HCT116 (cell line): Measurements from ENCODE around the gene UTP15. TPM values are rescaled to one million over a fixed set of nuclear protein-coding genes. Genes with fewer than 3 reads are reported as not detected.

Experiments
- ATAC-seq: fragments of 200-7000 bp; cut with Tn5 transposase; 2 replicates; pipeline ENCODE4 v1.9.1; 2020; ENCODE audit warnings: mild to moderate bottlenecking, moderate library complexity
- BruUV-seq: library from RNA; stranded (reverse); fragments of 400-500 nt; replicated peaks from 2 replicates; lab custom pipeline; 2021; lab: Mats Ljungman, UMichigan
- CTCF ChIA-PET: fragments of 300-600 bp; sonication (Branson Sonifier 250); formaldehyde crosslinking; loops from one replicate; lab custom pipeline; 2021; ENCODE audit warnings: antibody characterized with exemption; lab: Charles Lee
- POLR2A ChIA-PET: fragments of 300-600, 350-600 bp; sonication (Branson Sonifier 250); formaldehyde crosslinking; loops from one replicate; lab custom pipeline; 2021; ENCODE audit warnings: antibody characterized with exemption; lab: Charles Lee
- RAD21 ChIA-PET, 2 experiments: fragments of 300-600 bp; sonication (Branson Sonifier 250); formaldehyde crosslinking; loops; one replicate each; lab custom pipeline; 2023; ENCODE audit warnings: low total read pairs in 2 of 2; ENCODE audit not compliant: uncharacterized antibody in 2 of 2, unreplicated experiment in 2 of 2, low non-redundant PET in 1 of 2; lab: Charles Lee
- DNase-seq: peaks from one replicate; pipeline ENCODE4 v3.0.0-alpha.2; 2010; ENCODE audit warnings: low read depth, low spot score
- H2AFZ ChIP-seq: fragments of 200-600 bp; shearing (Covaris generic), sonication (generic); 2 replicates; pipeline ENCODE4 v1.6.1; 2017; ENCODE audit warnings: low read depth, mixed run types, mixed read lengths, antibody characterized with exemption, low read length; ENCODE audit not compliant: poor library complexity, severe bottlenecking
- H3K27ac ChIP-seq: 2 replicates; pipeline ENCODE4 v1.5.1; 2012; ENCODE audit warnings: low read depth, low read length
- H3K27me3 ChIP-seq: fragments of 200-600 bp; sonication (generic); 2 replicates; pipeline ENCODE4 v1.6.1; 2016; ENCODE audit warnings: mixed run types, low read length, mixed read lengths; ENCODE audit not compliant: insufficient read depth
- H3K36me3 ChIP-seq, 2 experiments: fragments of 200-500 bp in 1 of 2; fragments of 200-600 bp in 1 of 2; sonication (Bioruptor generic) in 1 of 2; sonication (generic) in 1 of 2; 2 replicates each; pipeline versions ENCODE4 v1.5.1 to v1.6.1; 2014 to 2016; ENCODE audit warnings: low read length in 2 of 2, inconsistent platforms in 1 of 2, mixed read lengths in 1 of 2, mixed run types in 1 of 2; ENCODE audit not compliant: insufficient read depth in 2 of 2, control insufficient read depth in 1 of 2
- H3K4me1 ChIP-seq, 2 experiments: fragments of 200-600 bp in 1 of 2; sonication (generic) in 1 of 2; 2 replicates each; pipeline versions ENCODE4 v1.5.1 to v1.6.1; 2012 to 2017; ENCODE audit warnings: low read length in 2 of 2, inconsistent platforms in 1 of 2, mild to moderate bottlenecking in 1 of 2, mixed read lengths in 1 of 2, mixed run types in 1 of 2, moderate library complexity in 1 of 2; ENCODE audit not compliant: insufficient read depth in 2 of 2, control insufficient read depth in 1 of 2
- H3K4me2 ChIP-seq: fragments of 200-600 bp; sonication (generic); 2 replicates; pipeline ENCODE4 v1.6.1; 2017; ENCODE audit warnings: mixed run types, low read length, mixed read lengths
- H3K4me3 ChIP-seq, 2 experiments: fragments of 200-600 bp in 1 of 2; sonication (generic) in 1 of 2; replicated peaks in 1 of 2; 2 replicates each; pipeline ENCODE4 v1.5.1; 2011 to 2016; ENCODE audit warnings: low read length in 2 of 2, control low read depth in 1 of 2, low read depth in 1 of 2, mild to moderate bottlenecking in 1 of 2, mixed read lengths in 1 of 2, mixed run types in 1 of 2
- H3K79me2 ChIP-seq: fragments of 200-600 bp; sonication (generic); 2 replicates; pipeline ENCODE4 v1.6.1; 2017; ENCODE audit warnings: mild to moderate bottlenecking, mixed run types, low read length, moderate library complexity, mixed read lengths; ENCODE audit not compliant: insufficient read depth
- H3K9ac ChIP-seq: fragments of 200-600 bp; sonication (generic); 2 replicates; pipeline ENCODE4 v1.6.1; 2016; ENCODE audit warnings: low read length, mixed read lengths
- H3K9me2 ChIP-seq: fragments of 200-600 bp; sonication (generic), shearing (Covaris generic); 2 replicates; pipeline ENCODE4 v1.6.1; 2017; ENCODE audit warnings: mixed run types, mild to moderate bottlenecking, moderate library complexity; ENCODE audit not compliant: insufficient read depth
- H3K9me3 ChIP-seq, 2 experiments: fragments of 200-500 bp in 1 of 2; fragments of 200-600 bp in 1 of 2; sonication (Bioruptor generic) in 1 of 2; sonication (generic) in 1 of 2; 2 replicates each; pipeline ENCODE4 v1.6.1; 2014 to 2017; ENCODE audit warnings: low read length in 2 of 2, mixed read lengths in 2 of 2, inconsistent platforms in 1 of 2, low read depth in 1 of 2, mild to moderate bottlenecking in 1 of 2, mixed run types in 1 of 2, moderate library complexity in 1 of 2; ENCODE audit not compliant: control insufficient read depth in 1 of 2, insufficient read depth in 1 of 2
- H4K20me1 ChIP-seq: fragments of 200-600 bp; sonication (generic), shearing (Covaris generic); 2 replicates; pipeline ENCODE4 v1.6.1; 2017; ENCODE audit warnings: mixed run types, mild to moderate bottlenecking, moderate library complexity; ENCODE audit not compliant: insufficient read depth
- CEBPB ChIP-seq: IDR thresholded peaks from 2 replicates; pipeline ENCODE4 v1.6.1; 2012; ENCODE audit warnings: low read depth
- EZH2 ChIP-seq: fragments of 200-600 bp; sonication (generic); IDR thresholded peaks from 2 replicates; pipeline ENCODE4 v1.6.1; 2017; ENCODE audit warnings: antibody characterized with exemption, mixed run types
- POLR2A ChIP-seq: IDR thresholded peaks from 2 replicates; pipeline ENCODE4 v1.7.0; 2011; ENCODE audit warnings: borderline replicate concordance; ENCODE audit not compliant: insufficient read depth, insufficient read length; ENCODE audit errors: extremely low read depth
- RAD21 ChIP-seq: IDR thresholded peaks from 2 replicates; pipeline ENCODE4 v1.6.1; 2012; ENCODE audit warnings: low read depth, mild to moderate bottlenecking
- TCF7L2 ChIP-seq: IDR thresholded peaks from 2 replicates; pipeline ENCODE4 v1.7.0; 2011; ENCODE audit warnings: borderline replicate concordance, inconsistent platforms; ENCODE audit not compliant: insufficient read depth, insufficient read length; ENCODE audit errors: extremely low read depth
- intact Hi-C: fragments of 100-400 bp; cut with micrococcal nuclease; formaldehyde crosslinking; loops from 2 replicates; pipeline ENCODE4 v1.10.0; 2022
- total RNA-seq: library from RNA; stranded (reverse); gene quantifications from one replicate; pipeline ENCODE4 v1.2.1, GENCODE V29; 2021; ENCODE audit not compliant: unreplicated experiment
- TF ChIP-seq, protein P1 (sequence below): IDR thresholded peaks from 2 replicates; pipeline ENCODE4 v1.6.1; 2011; ENCODE audit warnings: mild to moderate bottlenecking, low read length, moderate library complexity; ENCODE audit not compliant: insufficient replicate concordance; ENCODE audit errors: extremely low read depth
- TF ChIP-seq, protein P2 (sequence below): IDR thresholded peaks from 2 replicates; pipeline ENCODE4 v1.6.1; 2012

Gene UTP15
- total RNA-seq, 1 experiment from 2014 or later: 39.3 TPM

DNA sequence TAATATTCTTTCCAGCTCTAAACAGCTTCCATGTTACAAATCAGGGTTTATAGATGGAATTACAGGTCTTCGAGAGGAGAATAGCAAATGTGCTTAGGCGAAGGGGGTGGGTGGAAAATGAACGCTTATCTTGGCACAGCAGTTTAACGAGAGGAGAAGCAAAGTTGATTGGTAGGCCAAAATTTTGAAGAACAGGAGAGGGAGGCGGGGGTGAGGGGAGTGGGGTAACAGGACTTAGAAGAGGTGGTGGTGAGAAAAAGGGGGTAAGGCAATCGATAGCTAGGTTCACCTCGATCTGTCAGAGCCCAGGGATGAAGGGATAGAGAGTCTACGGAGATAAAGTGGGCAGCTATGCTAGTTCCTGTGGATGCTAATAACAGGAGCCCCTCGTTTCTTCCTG, 868 bp upstream of the UTP15 start:
- ATAC-seq: peak; percentile 4; the same call in 1 of the 2 replicates
- POLR2A ChIA-PET: interaction anchor here (1.1 kb wide), 1 partner anchor 9 kb away, joined by 3 read pairs; no protein-coding TSS in a partner anchor

More for the DNA sequence above, 868 bp upstream of the UTP15 start:
- no peaks in the 10 kb centered on the region for H3K9me2 ChIP-seq
- peak overlapping the region; percentile 94 for H3K9ac ChIP-seq
- BruUV-seq: no TSS peak
- H3K79me2 ChIP-seq: peaks cover 54% of the 10 kb centered on the region
- peak overlapping the region; percentile 82 for H3K4me2 ChIP-seq
- intact Hi-C loops: loop anchor here (1.0 kb wide), 1 partner anchor 116 kb away; the partner anchor contains the start of gene FOXD1
- H4K20me1 ChIP-seq: no peaks in the 10 kb centered on the region
- RAD21 ChIA-PET: no interaction called here
- H3K27ac ChIP-seq: peak overlapping the region; percentile 46
- H3K4me1 ChIP-seq: peaks cover 9 to 17% of the 10 kb centered on the region in 2 experiments
- CTCF ChIA-PET: no interaction called here
- peak overlapping the region; percentile 77 to 93 for H3K4me3 ChIP-seq
- H2AFZ ChIP-seq: peak overlapping the region; percentile 60
- no peaks in the 10 kb centered on the region for H3K9me3 ChIP-seq
- no peaks in the 10 kb centered on the region for H3K27me3 ChIP-seq
- no peak for DNase-seq
- peaks cover 5 to 11% of the 10 kb centered on the region in 2 experiments; a peak in 2 of 4 replicates for H3K36me3 ChIP-seq
- TF ChIP-seq CEBPB (no peak), TCF7L2 (no peak), POLR2A (no peak), EZH2 (no peak), RAD21 (no peak)
- TF ChIP-seq, protein P1, sequence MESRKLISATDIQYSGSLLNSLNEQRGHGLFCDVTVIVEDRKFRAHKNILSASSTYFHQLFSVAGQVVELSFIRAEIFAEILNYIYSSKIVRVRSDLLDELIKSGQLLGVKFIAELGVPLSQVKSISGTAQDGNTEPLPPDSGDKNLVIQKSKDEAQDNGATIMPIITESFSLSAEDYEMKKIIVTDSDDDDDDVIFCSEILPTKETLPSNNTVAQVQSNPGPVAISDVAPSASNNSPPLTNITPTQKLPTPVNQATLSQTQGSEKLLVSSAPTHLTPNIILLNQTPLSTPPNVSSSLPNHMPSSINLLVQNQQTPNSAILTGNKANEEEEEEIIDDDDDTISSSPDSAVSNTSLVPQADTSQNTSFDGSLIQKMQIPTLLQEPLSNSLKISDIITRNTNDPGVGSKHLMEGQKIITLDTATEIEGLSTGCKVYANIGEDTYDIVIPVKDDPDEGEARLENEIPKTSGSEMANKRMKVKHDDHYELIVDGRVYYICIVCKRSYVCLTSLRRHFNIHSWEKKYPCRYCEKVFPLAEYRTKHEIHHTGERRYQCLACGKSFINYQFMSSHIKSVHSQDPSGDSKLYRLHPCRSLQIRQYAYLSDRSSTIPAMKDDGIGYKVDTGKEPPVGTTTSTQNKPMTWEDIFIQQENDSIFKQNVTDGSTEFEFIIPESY: no peak
- TF ChIP-seq, protein P2, sequence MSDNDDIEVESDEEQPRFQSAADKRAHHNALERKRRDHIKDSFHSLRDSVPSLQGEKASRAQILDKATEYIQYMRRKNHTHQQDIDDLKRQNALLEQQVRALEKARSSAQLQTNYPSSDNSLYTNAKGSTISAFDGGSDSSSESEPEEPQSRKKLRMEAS: no peak
